Fibroblast of skin of scalp (primary cell): ENCODE data around the gene ACKR3.
A peak's percentile ranks its signal among the peaks of the same experiment; 100 is the strongest.

Experiments used
- DNase-seq: peaks from one replicate; pipeline ENCODE4 v3.0.0-alpha.2; 2013

The ACKR3 gene

DNA sequence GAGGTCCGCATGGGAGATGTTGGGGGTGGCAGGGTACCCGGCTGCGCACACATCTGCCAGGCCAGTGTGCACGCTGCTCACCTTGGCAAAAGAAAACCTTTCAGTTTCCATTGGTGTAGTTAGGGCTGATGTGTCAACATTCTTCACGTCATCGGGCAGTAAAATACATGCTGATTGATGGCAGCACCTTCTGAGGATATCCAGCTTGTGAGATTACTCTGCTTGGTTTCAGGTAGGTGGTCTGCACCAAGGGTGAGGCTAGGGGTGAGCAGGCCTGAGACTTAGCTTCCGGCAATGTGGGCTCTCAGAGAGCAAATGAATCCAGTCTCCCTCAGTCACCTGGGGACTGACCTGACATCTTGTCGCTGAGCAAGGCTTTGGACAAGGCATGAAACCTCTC lies 19.3 kb upstream of the ACKR3 start:
- DNase-seq = no peak

GRCh38 chr2:236550701-236551465 lies 18.7 kb upstream of the ACKR3 start:
- no peak for DNase-seq

DNA sequence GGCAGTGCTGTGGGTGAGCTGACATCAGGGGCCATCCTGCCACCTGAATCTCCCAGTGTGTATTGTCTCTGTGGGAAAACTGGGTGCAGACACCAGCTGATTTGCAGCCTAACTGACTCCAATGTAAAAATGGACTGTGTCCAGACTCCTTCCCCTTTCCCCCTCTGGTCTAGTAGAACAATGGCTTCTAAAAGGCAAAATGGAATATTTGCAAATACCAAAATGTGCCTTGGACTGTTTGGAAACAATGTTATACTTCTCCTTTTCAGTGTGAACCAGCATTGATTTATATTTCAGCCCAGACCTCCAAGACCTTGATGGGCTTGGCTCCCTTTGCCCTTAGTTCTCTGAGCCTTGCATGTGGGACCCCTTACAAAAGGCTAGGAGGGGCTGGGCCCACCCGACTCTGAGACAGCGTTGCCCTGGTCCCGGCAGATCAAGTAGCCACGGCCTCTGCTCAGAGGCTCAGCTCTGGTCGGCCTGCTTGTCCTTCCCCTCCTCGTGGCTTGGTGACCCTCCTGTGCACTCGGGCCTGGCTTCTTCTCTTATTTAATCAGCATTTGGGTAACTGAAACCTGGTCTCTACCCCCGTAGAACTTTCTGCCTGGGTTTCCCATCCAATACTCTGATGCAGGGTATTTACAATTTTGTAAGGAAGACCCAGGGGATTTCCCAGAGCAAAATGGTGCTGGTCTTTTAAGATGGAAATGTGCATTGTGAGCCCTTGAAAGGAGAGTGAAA lies 18.0 kb upstream of the ACKR3 start:
- DNase-seq = no peak

- DNase-seq = no peak
These were observed 17.4 kb upstream of the ACKR3 start for GRCh38 chr2:236552212-236552542.

DNA sequence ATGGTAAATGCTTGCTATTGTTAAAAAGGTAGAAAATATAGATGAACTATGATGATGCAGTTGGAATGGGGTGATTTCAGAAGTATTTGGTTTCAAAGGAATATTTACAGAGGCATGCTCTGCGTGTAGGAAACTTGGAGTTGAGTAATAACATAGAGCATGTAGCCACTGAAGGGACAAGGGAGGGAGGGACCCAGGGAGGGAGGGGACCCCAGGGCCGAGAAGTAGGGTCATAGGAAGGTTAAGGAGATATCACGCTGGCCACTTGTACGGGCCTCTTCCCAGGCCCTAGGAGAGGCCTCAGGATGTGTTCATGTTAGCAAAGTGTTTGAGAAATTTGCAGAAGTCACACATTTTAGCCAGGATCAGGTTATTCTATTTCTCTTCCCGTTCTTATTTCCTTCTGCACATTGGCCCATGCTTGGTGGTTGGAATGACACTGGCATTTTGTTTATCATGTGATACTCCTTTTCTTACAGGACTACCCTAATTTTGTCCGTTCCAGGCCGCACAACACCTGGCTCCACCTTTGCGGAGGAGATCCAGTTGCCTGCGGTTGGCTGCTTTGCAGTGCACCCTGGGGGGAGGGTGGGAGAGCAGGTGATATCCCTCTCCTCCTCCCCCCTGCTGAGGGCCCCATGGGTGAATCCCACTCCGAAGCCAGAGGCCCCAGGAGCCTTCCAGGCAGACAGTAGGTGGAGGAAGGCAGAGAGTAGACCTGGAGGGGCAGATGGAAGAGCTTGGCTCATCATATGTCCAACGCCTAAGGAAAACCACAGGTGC lies 16.9 kb upstream of the ACKR3 start:
- DNase-seq = no peak

- DNase-seq = no peak
These were observed 16.1 kb upstream of the ACKR3 start for GRCh38 chr2:236553522-236553921.

DNA sequence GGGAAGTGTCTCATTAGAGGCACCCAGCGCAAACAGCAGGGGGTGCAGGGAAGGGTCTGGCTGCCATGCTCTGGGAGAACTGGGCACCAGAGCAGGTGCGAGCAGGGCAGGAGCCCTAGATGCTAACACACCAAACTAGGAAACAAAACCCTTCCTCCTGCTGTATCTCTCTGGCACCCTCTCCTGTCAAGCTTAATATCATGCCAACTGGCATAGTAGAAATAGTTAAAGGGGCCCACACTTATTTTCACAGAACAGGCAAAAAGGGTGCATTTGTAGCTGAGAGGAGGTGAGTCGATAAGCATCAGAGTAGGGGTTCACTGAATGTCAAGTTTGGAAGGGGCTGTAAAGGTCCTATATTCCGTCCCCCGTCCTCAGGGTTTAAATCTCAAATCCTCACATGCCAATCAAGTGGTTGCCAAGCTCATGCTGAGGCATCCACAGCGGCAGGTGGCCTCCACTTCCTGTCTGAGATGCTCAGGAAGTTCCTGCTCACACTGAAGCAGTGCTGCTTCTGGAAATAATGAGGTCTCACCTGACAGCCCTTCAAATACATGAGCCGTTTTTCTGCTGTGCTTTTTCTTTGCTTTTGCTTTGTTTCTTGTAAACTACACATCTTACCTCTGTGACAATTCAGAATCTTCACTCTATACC lies 14.9 kb upstream of the ACKR3 start:
- DNase-seq = no peak

- DNase-seq = no peak
These were observed 14.1 kb upstream of the ACKR3 start for GRCh38 chr2:236555481-236555880.

DNA sequence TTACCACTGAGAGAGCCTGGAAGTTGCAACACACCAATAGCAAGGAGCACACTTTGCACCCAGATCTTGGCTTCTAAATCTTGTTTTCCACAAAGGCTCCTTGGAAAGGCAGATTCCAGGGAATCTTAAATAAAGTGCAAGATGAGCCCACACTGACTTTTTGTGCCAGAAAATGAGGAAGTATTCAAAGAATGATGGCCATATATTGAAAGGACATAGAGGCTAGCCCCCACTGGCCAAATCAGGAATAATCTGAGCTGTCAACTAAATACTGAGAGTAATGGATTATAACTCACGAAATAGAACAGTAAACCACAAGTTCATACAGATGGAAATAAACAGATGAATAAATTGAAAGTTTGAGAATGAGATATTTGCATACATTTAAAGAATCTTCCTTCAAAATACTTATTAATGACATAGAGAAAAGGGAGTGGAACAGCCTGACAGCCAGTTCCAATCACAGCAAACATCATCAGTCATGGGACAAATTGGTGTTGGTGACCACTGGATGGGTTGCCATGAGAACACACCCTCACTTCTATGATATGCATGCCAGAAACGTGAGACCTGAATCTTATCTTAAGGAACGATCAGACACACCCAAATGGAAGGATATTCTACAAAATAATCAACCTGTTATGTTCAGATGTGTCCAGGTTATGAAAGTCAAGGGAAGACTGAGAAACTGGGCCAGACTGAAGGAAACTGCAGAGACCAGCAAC lies 12.2 kb upstream of the ACKR3 start:
- DNase-seq = peak; percentile 54

GRCh38 chr2:236558036-236558435 lies 11.6 kb upstream of the ACKR3 start:
- no peak for DNase-seq

DNA sequence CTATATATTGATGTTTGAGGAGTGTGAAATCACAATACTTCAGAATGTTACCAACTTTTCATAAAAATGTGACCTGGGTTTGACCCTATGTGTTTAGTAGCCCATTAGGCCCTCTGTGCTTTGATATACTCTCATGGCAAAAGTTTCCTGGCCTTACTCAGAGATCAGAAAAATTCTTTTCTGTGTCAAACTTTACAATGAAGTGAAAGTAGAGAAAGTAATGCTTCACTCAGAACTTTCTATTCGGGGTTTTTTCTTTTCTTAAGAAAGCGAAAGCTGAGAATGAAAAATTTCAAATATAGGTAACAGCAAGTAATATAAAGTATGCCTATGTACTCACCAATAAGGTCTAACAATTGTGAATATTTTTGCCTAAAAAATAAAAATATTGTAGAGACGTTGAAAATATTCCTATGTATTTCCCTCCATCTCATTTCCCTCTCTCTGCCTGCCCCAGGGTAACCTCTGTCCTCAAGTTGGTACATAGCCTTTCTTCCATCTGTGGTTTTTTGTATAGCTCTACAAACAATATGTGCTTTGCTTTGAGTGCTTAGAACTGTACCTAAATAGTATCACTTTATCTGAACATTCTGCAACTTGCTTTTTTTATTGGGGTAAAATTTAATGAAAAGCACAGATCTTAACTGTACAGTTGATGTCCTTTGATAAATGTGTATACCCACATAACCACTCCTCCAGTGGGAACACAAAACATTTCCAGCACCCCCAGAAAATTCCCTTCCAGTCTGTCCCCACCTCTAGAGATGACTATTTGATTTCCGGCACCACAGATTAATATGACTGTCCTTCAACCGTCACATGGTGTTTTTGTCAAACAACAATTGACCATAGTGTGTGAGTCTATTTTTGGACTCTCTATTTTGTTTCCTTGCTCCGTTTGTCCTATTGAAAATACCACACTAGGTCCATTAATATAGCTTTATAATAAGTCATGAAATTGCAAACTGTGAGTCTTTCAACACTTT lies 10.3 kb upstream of the ACKR3 start:
- DNase-seq = peak; percentile 56

GRCh38 chr2:236561874-236562273 lies 7.8 kb upstream of the ACKR3 start:
- DNase-seq = no peak

GRCh38 chr2:236562434-236562833 lies 7.2 kb upstream of the ACKR3 start:
- no peak for DNase-seq

- no peak for DNase-seq
These were observed 5.7 kb upstream of the ACKR3 start for GRCh38 chr2:236563953-236564352.

DNA sequence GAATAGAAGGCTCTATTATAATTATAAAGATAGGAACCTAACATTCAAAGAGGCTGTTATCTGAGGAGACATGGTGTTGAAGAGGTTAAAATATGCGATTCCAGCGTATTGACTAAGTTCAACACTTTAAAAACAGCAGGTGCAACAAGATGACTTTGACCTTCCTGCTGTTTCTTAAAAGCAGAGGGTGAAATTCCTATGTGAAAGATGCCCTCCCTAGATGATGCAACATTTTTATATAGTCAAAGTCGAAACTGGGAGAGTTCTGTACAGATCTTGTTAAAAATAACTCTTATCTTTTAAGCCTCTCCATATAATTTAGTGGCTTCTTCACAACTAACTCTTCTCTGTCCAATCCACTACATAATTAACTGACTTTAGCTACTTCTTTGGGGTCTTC lies 4.4 kb upstream of the ACKR3 start:
- no peak for DNase-seq

GRCh38 chr2:236565879-236566402 lies 3.7 kb upstream of the ACKR3 start:
- DNase-seq = no peak

- DNase-seq = no peak
These were observed 3.0 kb upstream of the ACKR3 start for GRCh38 chr2:236566596-236566995.

- DNase-seq = peak; percentile 44
These were observed 1.3 kb upstream of the ACKR3 start for GRCh38 chr2:236568068-236568921.

- DNase-seq = no peak
These were observed 578 bp upstream of the ACKR3 start for GRCh38 chr2:236568922-236569572.
